K562 treated with DMSO at 1 percent for 12 hours (cell line): Measurements from ENCODE around the gene GET4. TPM values are rescaled to one million over a fixed set of nuclear protein-coding genes. Genes with fewer than 3 reads are reported as not detected.

Source experiments
- total RNA-seq: library from RNA; unstranded; fragments of 300-600 nt; gene quantifications from 2 replicates; pipeline ENCODE4 v1.2.3, GENCODE V29; 2022; ENCODE audit not compliant: insufficient read depth

GET4 gene
- total RNA-seq: 110 TPM in 2 replicates

GRCh38 chr7:876077-876971 is at the start of gene GET4:
Gene GET4, plus strand, starts transcription at chr7:876554. Its CDS starts 92 bp downstream, at chr7:876646.

GRCh38 chr7:832167-832967 is 44.0 kb upstream of the GET4 start, which contains the start of gene SUN1:
Gene SUN1, plus strand, starts transcription at chr7:832476. Its CDS starts 49 bp downstream, at chr7:832525.

Other genes with a start within 250 kb of the GET4 start
- 10.7 and 24.6 TPM in 2 replicates for gene DNAAF5, start 149.9 kb upstream of the GET4 start, total RNA-seq
- gene PRKAR1B, start 149.3 kb upstream of the GET4 start, total RNA-seq: 6.9 and 9.1 TPM in 2 replicates
- 44.0 and 145 TPM in 2 replicates for gene SUN1, start 44.1 kb upstream of the GET4 start, total RNA-seq
- gene ADAP1, start 78.1 kb downstream of the GET4 start, total RNA-seq: 0.78 and 1.3 TPM in 2 replicates
- gene COX19, start 99.0 kb downstream of the GET4 start, total RNA-seq: 4.8 and 9.5 TPM in 2 replicates
- not detected in 2 replicates for gene CYP2W1, start 106.6 kb downstream of the GET4 start, total RNA-seq
- gene GPR146, start 168.0 kb downstream of the GET4 start, total RNA-seq: 1.9 and 6.7 TPM in 2 replicates
- 0.45 and 0.73 TPM in 2 replicates for gene GPER1, start 211.6 kb downstream of the GET4 start, total RNA-seq